Type B pancreatic cell (in vitro differentiated cells): ENCODE results near the gene PARP1. TPM values are rescaled to one million over a fixed set of nuclear protein-coding genes. Genes with fewer than 3 reads are reported as not detected.

Experiments used
- DNase-seq: peaks from one replicate; pipeline ENCODE4 v3.0.0; 2021; ENCODE audit warnings: mixed read lengths; ENCODE audit not compliant: unreplicated experiment; ENCODE audit errors: extremely low spot score
- H3K27ac Mint-ChIP-seq: 2 replicates; pipeline ENCODE4 v1.8.0; 2021; ENCODE audit warnings: mild to moderate bottlenecking, mixed read lengths
- H3K27me3 Mint-ChIP-seq: 2 replicates; pipeline ENCODE4 v1.8.0; 2021; ENCODE audit warnings: mixed read lengths
- H3K36me3 Mint-ChIP-seq: 2 replicates; pipeline ENCODE4 v1.8.0; 2021; ENCODE audit warnings: mixed read lengths
- H3K4me1 Mint-ChIP-seq: one replicate; pipeline ENCODE4 v1.8.0; 2021; ENCODE audit warnings: mixed read lengths; ENCODE audit not compliant: unreplicated experiment
- H3K4me3 Mint-ChIP-seq: 2 replicates; pipeline ENCODE4 v1.8.0; 2021; ENCODE audit warnings: mild to moderate bottlenecking, mixed read lengths
- H3K9me3 Mint-ChIP-seq: 2 replicates; pipeline ENCODE4 v1.8.0; 2021; ENCODE audit warnings: mixed read lengths
- total RNA-seq: library from RNA; stranded (reverse); gene quantifications from 2 replicates; pipeline ENCODE4 v1.2.1, GENCODE V29; 2021; ENCODE audit warnings: low replicate concordance
- TF ChIP-seq, protein P1 (sequence below): fragments of 200-600 bp; sonication (generic); conservative IDR thresholded peaks from 2 replicates; pipeline ENCODE4 v1.5.0; 2021; ENCODE audit warnings: antibody characterized with exemption, mild to moderate bottlenecking

Gene PARP1
- total RNA-seq, 1 donor from 2014 or later: 186 TPM

DNA sequence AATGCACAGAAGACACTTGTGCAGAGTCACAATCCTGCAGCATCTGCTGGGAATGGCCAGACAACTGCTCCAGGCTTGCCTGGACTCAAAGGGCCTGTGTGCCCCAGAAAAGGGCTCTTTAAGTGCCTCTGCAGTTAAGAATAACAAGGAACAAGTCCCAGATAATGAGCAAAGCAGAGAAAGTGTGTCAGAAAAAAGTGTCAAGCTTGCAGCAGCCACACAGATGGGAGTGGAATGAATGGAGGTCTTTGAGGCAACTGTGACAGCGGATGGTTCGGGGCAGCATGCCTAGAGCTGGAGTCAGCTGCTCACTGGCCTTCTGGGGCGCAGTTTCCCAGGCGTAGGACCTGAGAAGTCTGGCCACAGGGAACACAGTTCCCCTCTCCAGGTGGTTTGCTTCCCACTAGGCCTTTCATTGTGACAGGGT, 5.1 kb downstream of the PARP1 start:
- Mint-ChIP-seq H3K9me3 (no peaks in the 10 kb centered on the region), H3K27ac (no peak overlapping the region), H3K4me1 (peaks cover 49% of the 10 kb centered on the region), H3K36me3 (peaks cover 30% of the 10 kb centered on the region), H3K4me3 (no peak overlapping the region), H3K27me3 (no peaks in the 10 kb centered on the region)
- TF ChIP-seq, protein P1, sequence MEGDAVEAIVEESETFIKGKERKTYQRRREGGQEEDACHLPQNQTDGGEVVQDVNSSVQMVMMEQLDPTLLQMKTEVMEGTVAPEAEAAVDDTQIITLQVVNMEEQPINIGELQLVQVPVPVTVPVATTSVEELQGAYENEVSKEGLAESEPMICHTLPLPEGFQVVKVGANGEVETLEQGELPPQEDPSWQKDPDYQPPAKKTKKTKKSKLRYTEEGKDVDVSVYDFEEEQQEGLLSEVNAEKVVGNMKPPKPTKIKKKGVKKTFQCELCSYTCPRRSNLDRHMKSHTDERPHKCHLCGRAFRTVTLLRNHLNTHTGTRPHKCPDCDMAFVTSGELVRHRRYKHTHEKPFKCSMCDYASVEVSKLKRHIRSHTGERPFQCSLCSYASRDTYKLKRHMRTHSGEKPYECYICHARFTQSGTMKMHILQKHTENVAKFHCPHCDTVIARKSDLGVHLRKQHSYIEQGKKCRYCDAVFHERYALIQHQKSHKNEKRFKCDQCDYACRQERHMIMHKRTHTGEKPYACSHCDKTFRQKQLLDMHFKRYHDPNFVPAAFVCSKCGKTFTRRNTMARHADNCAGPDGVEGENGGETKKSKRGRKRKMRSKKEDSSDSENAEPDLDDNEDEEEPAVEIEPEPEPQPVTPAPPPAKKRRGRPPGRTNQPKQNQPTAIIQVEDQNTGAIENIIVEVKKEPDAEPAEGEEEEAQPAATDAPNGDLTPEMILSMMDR: no peak
- DNase-seq: no peak

DNA sequence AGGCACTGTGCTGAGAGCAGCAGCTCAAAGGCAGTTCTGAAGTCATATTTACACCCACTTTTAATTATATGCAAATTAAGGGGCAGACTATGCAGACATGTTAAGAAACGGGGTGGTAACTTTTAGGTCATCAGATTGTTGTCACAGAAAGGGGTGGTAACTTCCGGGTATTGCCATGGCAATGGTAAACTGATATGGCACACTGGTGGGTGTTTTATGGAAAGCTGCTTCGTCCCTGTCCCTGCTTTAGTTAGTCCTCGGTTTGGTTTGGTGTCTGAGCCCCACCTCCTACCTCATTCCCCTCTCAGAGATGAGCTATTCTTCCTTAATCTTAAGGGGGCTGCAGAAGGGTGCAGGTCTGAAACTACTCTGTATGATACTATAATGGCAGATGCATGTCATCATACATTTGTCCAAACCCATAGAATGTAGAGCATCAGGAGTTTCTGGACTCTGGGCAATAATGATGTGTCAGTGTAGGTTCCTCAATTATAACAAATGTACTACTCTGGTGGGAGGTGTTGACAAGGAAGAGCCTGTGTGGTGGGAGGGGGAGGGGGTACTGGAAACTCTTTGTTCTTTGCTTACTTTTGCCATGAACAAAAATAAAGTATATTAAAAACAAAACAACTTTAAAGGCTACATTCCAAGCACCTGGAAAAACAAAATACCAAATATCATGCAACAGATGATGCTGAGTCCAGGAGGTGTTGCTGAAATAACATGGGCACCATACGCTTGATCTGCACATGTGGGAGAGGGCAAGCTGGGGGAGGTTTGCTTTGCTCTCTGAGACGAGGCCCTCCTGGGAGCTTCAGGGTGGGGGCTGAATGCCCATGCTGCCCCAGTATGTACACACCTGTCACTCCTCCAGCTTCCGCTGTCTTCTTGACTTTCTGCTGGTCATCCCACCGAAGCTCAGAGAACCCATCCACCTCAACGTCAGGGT, 6.3 kb downstream of the PARP1 start:
- H3K27ac Mint-ChIP-seq: peak overlapping the region; percentile 37
- no peak overlapping the region for H3K4me3 Mint-ChIP-seq

DNA sequence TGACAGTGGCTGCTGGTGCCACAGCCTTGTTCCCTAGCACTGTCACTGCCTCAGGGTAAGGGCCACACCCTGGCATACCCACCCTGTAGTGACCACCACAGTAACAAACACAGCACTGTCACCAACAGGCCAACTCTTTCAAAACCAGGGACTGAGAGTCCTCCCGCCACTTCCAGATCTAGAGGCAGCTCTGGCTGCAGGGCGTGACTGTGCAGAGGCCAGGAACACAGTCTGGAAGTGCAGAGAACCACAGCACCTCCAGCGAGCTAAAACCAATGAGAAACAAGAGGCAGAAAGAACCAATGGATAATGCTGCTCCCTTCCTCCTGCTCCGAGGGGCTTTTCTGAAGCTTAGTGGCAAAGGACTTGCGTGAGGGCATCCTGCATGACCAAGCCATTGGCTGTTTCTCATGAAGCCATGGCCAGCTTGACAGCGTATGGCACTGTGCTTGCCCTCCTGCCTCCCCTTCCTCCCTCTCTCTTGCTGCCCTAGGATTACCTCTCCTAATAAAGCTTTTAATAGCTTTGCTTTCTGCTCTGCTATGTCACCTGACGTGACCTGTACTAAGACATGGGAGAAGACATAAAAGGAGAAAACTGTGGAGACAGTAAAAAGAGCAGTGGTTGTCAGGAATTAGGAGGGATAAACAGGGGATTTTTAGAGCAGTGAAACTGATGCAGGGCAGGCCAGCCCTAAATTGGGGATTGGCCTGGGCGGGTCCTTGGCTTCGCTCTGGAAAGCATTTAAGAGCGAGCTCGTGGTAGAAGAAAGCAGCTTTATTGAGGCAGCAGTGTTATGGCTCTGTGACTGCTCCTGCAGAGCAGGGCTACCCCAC, 7.2 kb downstream of the PARP1 start:
- H3K27me3 Mint-ChIP-seq: no peaks in the 10 kb centered on the region
- H3K4me1 Mint-ChIP-seq: peaks cover 39% of the 10 kb centered on the region
- H3K36me3 Mint-ChIP-seq: peaks cover 33% of the 10 kb centered on the region
- H3K27ac Mint-ChIP-seq: no peak overlapping the region
- no peak for DNase-seq
- H3K4me3 Mint-ChIP-seq: no peak overlapping the region
- no peaks in the 10 kb centered on the region for H3K9me3 Mint-ChIP-seq
- TF ChIP-seq, protein P1: no peak

More for the DNA sequence above, 6.3 kb downstream of the PARP1 start:
- H3K9me3 Mint-ChIP-seq: no peaks in the 10 kb centered on the region
- H3K4me1 Mint-ChIP-seq: peaks cover 48% of the 10 kb centered on the region
- H3K27me3 Mint-ChIP-seq: no peaks in the 10 kb centered on the region
- DNase-seq: no peak
- H3K36me3 Mint-ChIP-seq: peaks cover 38% of the 10 kb centered on the region
- TF ChIP-seq, protein P1: no peak

DNA sequence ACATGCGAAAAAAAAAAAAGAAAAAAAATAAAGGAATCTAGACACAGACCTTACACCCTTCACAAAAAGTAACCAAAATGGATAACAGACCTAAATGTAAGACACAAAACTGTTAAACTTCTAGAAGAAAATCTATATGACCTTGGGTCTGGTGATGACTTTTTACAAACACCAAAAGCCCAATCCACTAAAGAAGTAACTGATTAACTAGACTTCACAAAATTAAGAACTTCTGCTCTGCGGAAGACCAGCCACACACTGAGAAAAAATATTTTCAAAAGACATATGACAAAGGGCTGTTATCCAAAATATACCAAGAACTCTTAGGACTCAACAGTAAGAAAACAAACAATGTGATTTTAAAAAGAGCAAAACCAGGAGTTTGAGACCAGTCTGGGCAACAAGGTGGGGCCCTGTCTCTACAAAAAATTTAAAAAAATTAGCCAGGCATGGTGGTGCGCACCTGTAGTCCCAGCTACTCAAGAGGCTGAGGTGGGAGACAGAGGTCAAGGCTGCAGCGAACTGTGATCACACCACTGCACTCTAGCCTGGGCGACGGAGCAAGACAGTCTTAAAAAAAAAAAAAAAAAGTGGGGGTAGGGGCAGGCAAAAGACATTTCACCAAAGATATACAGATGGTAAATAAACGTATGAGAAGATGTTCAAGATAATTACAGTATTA, 9.8 kb downstream of the PARP1 start:
- H3K9me3 Mint-ChIP-seq: no peaks in the 10 kb centered on the region
- peaks cover 45% of the 10 kb centered on the region for H3K36me3 Mint-ChIP-seq
- no peak overlapping the region for H3K4me3 Mint-ChIP-seq
- no peaks in the 10 kb centered on the region for H3K27me3 Mint-ChIP-seq
- no peak overlapping the region for H3K27ac Mint-ChIP-seq
- TF ChIP-seq, protein P1: no peak
- peaks cover 19% of the 10 kb centered on the region for H3K4me1 Mint-ChIP-seq
- no peak for DNase-seq
